NCI-H2029 (cell line): ENCODE measurements around the gene UBE2QL1.
A peak's percentile ranks its signal among the peaks of the same experiment; 100 is the strongest.

Source experiments
- DNase-seq: peaks from one replicate; lab custom pipeline; 2025; lab: John Stamatoyannopoulos, UW

Gene UBE2QL1

DNA sequence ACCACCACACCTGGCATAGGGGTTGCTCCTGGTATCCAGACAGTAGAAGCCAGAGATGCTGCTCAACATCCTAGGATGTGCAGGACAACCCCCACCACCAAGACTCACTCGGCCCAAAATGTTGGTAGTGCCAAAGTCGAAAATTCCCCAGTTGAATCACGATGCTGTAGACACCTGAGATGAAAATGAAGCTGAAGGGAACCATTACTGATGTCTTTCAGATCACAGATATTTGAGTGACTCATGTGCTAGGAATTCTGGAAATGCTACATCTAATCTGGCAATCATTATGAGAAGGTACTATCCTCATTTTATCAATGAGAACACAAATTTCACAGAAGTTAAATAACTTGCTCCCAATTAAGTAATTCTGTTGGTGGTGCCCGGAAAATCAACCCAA, 21.0 kb upstream of the UBE2QL1 start:
- DNase-seq = no peak

DNA sequence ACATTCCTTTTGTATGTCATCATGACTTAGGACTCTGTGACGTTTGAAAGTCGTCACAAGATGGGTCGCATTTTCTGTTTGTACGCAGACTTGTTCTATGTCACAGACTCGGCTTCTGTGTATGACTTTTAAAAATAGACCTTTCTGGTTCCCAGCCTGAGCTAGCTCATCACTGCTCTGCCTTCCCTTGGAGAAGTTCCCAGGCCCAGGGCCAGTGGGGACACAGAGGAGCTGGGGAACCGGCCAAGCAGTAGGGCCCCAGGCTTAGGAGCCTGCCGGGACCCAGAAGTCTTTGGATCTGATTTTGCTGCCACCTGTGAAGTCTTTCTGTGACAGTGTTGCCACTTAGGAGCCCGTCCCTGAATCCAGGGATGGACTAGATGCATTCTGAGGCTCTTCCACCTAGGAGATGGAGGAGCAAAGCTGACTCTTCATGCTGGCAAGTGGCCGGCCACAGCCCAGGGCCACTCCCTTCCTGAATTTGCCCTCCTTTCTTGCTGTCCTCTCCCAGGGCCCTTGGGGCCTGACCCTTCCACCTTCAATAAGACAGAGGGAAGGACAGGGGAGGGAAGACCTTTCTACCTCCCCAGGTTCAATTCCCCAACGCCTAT, 18.1 kb upstream of the UBE2QL1 start:
- no peak for DNase-seq

DNA sequence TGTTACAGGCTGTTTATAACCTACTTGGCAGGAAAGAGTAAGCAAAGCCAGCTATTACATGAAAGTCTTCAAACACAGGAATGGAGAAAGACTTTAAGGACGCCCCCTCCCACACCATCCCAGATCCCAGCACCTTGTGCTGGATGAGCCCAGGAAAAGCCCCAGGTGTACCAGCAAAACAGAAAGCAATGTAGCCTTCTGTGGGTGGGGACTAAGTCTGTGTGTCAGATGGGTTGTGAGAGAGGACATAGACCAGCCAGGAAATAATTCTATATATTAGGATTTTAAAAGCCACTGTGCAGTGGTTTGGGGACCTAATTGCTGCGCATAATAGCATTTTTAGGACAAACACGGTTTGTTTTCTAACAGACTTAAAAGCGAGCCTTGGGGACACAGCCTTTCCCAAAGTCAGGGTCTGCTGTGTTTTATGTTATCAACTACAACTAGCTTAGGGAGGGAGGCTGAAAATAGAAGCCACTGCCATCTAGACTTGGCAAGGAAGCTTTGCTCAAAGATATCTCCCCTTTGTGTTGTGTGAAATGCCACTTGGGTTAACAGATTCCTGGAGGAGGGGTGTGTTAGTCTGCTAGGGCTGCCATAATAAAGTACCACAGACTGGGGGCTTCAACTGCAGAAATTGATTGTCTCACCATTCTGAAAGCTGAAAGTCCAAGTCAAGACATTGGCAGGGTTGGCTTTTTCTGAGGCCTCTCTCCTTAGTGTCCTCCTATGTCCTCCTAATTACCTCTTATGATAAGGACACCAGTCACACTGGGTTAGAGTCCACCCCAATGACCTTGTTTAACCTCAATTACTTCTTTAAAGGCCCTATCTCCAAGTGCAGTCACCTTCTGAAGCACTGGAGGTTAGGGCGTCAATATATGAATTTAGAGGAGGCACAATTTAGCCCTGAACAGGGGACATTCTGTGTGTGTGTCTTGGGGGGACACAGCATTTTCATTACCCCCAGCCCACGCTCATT, 17.2 kb upstream of the UBE2QL1 start:
- no peak for DNase-seq

DNA sequence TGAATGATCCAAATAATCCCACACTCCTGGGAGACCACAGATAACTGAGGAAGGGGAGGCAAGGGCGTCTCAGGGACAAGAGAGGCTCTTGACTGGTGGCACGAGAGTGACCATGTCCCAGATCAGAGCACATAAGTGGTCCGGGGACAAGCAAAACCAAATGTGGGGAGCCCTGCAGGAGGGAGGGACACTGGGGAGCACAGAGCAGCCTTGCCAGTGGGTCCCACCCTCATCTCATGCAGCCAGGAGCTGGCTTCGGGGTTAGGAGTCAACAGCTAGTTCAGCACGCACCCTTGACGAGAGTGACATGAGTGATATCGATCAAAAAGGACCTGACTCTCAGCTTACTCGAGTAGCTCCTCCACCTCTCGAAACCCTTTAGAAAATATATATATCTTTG, 16.5 kb upstream of the UBE2QL1 start:
- no peak for DNase-seq

- DNase-seq = peak; percentile 61
These were observed 13.9 kb upstream of the UBE2QL1 start for GRCh38 chr5:6434731-6435130.

- peak; percentile 41 for DNase-seq
These were observed 13.3 kb upstream of the UBE2QL1 start for GRCh38 chr5:6435356-6435755.

DNA sequence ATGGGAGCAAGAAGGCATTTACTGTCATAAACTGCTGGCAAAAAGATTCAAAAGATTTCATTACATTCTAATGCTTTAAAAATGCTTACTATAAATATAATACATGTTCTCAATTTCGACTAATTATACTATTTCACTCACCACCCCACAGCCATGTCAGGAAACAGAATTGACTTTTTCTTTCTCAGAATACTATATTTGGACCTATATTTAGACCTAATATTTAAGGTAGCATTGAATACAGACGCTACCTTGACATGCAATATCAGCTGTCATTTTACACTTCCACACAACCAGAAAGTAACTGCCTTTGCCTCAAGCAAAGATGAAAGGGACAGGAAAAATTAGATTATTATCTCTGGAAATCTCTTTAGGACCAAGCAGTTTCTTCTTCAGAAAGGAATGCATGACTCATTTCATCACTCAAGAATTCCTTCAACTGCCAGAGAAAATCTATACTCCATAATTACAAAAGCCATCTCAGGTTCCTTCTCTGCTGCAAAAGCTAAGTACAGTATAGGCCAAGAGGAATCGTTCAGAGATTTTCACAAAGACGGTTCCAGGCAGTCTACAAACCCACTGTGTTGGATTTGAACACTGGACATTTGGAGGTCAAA, 11.8 kb upstream of the UBE2QL1 start:
- no peak for DNase-seq

DNA sequence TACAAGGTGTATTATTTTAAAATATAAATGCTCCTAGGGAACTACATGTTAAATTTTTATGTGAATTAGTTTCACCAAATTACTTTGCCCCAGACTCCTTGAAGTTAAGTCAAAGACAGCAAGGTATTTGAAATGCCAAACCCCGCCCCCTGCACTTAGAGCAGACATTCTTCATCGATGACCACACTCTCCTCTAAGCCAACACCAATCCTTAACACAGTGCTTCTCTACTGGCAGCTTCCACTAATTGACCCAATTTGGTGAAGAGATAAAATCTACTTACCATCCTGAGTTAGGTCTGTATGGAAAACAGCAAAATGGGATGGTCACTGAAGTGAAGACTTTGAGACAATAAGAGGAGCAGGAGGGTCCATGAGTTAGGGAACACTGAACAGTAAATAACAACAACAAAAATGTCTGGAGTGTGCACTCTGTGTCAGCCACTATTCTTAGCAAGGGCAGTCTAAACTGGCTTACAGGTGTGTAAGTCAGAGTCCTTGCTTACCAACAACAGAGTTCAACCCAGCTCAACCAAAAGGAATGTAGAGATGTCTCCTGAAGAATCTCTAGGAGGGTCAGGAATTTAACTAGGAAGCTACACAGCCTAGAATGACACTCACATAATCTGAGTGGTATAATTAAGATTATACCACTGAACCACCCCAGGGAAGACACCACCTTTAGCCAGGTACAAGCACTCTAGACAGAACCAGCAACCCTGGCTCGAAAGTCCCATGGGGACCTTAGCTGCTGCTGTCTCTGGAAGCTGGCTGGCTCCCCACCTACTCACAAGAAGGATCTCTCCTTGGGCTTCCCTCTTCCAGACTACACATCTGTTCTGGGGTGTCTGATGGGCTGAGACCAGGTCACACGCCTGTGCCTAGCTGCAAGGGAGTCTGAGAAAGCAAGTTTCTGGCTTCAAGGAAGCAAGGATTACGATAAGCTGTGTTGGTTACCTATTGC, 8.8 kb upstream of the UBE2QL1 start:
- DNase-seq = no peak

DNA sequence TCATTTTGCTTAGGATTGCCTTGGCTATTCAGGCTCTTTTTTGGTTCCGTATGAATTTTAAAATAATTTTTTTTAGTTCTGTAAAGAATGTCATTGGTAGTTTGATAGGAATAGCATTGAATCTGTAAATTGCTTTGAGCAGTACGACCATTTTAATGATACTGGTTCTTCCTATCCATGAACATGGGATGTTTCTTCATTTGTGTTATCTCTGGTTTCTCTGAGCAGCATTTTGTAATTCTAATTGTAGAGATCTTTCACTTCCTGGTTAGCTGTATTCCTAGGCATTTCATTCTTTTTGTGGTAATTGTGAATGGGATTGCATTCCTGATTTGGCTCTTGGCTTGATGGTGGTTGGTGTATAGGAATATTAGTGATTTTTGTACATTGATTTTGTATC, 6.3 kb upstream of the UBE2QL1 start:
- DNase-seq = no peak

- DNase-seq = no peak
These were observed 5.3 kb upstream of the UBE2QL1 start for GRCh38 chr5:6443326-6443725.

DNA sequence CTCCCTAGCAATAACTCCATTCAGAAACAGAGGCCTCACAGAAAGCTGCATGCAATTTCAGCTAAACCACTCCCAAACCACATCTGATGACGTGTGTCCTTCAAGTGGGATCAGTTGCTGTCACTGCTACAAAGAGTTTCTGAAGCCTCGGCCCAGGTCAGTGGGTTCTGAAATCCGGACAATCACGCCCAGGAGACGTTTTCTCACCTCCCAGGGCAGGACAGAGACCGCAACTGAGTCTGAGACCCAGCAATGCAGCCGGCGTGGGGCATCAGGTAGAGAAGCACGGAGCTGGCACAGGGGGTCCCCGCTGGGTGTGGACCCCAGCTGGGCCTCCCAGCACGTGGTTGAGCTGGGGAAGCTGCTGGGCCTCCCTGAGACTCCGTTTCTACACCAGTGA, 2.6 kb upstream of the UBE2QL1 start:
- DNase-seq = no peak

- no peak for DNase-seq
These were observed 1.9 kb upstream of the UBE2QL1 start for GRCh38 chr5:6446626-6447309.

DNA sequence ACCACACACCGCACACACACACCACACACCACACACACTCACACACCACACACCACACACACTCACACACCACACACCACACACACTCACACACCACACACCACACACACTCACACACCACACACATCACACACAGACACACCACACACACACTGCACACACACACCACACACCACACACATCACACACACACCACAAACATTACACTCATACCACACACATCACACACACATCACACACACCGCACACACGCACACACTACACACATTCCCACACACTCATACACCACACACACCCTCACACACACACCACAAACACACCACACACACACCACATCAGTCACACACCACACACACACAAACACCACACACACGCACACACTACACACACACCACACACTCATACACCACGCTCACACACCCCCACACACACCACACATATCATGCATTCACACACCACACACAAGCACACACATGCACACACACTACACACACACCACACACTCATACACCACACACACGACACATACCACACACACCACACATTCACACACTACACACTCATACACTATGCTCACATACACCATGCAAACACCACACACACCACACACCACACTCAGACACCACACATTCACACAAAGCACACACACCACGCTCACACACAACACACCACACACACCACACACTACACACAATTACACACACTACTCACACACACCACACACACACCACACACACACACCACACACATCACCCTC, 1.1 kb upstream of the UBE2QL1 start:
- DNase-seq = no peak

DNA sequence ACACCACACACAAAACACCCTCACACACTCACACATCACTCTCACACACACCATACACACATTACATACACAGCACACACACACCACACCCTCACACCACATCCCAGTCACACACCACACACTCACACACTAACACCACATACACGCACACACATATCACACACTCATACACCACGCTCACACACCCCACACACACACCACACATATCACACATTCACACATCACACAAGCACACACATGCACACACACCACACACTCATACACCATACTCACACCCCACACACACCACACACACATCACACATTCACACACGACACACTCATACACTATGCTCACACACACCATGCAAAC, 543 bp upstream of the UBE2QL1 start:
- DNase-seq = no peak

GRCh38 chr5:6449465-6450158, 953 bp downstream of the UBE2QL1 start:
- no peak for DNase-seq

DNA sequence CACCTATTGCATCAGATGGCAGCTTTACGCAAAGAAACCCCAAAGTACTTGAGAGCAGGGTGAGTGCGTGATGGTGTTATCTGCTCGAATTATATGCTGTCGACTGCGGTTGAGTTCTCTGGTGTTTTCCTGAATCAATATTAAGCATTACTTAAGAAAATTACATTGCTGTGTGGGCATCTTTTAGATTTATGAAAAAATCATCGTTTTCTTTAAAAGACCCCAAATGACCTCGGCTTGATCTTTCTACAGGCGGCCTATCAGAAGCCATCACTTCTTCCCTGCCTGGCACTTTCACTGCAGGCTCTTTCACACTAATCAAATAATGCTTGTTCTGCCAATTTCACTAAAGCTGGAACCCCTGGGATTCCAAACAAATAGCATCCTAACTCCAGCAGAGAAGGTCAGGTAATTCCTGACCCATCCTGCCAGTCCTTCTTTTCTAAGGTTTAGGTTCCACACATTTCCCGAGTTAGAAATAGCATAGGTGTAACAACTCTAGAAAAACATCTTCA, 1.7 kb downstream of the UBE2QL1 start:
- no peak for DNase-seq

- no peak for DNase-seq
These were observed 4.2 kb downstream of the UBE2QL1 start for GRCh38 chr5:6452622-6453504.

- DNase-seq = no peak
These were observed 5.4 kb downstream of the UBE2QL1 start for GRCh38 chr5:6453937-6454560.
